Smooth muscle cell (in vitro differentiated cells): ENCODE results near the gene JAZF1. TPM values are rescaled to one million over a fixed set of nuclear protein-coding genes. Genes with fewer than 3 reads are reported as not detected.

ENCODE experiments used
- DNase-seq: peaks from one replicate; lab custom pipeline; 2025; ENCODE audit not compliant: unreplicated experiment; lab: John Stamatoyannopoulos, UW
- H2AFZ ChIP-seq: fragments of 200-600 bp; sonication (generic); 2 replicates; pipeline ENCODE4 v1.6.0; 2016; ENCODE audit warnings: antibody characterized with exemption, low read depth, mild to moderate bottlenecking
- H3F3A ChIP-seq: fragments of 200-600 bp; sonication (generic); 2 replicates; pipeline ENCODE4 v1.6.0; 2017; ENCODE audit warnings: antibody characterized with exemption, low read depth
- H3K27ac ChIP-seq: fragments of 200-600 bp; sonication (generic); 2 replicates; pipeline ENCODE4 v1.5.1; 2016; ENCODE audit warnings: low read depth, mild to moderate bottlenecking
- H3K27me3 ChIP-seq: fragments of 200-600 bp; sonication (generic); 2 replicates; pipeline ENCODE4 v1.6.1; 2016; ENCODE audit warnings: low read depth, mild to moderate bottlenecking
- H3K36me3 ChIP-seq: fragments of 200-600 bp; sonication (generic); 2 replicates; pipeline ENCODE4 v1.5.1; 2016; ENCODE audit warnings: low read depth
- H3K4me1 ChIP-seq: fragments of 200-600 bp; sonication (generic); 2 replicates; pipeline ENCODE4 v1.5.1; 2016; ENCODE audit warnings: low read depth
- H3K4me2 ChIP-seq: fragments of 200-600 bp; sonication (generic); 2 replicates; pipeline ENCODE4 v1.6.0; 2016; ENCODE audit warnings: mild to moderate bottlenecking
- H3K4me3 ChIP-seq: fragments of 200-600 bp; sonication (generic); 2 replicates; pipeline ENCODE4 v1.5.1; 2016; ENCODE audit warnings: mild to moderate bottlenecking
- H3K79me2 ChIP-seq: fragments of 200-600 bp; sonication (generic); 2 replicates; pipeline ENCODE4 v1.6.0; 2016; ENCODE audit warnings: low read depth, mild to moderate bottlenecking
- H3K9ac ChIP-seq: fragments of 200-600 bp; sonication (generic); 2 replicates; pipeline ENCODE4 v1.6.0; 2016; ENCODE audit warnings: low read depth
- H3K9me3 ChIP-seq: fragments of 200-600 bp; sonication (generic); replicated peaks from 2 replicates; pipeline ENCODE4 v1.5.1; 2016; ENCODE audit warnings: low read depth
- H4K20me1 ChIP-seq: fragments of 200-600 bp; sonication (generic); 2 replicates; pipeline ENCODE4 v1.6.0; 2016; ENCODE audit warnings: low read depth
- CTCF ChIP-seq: fragments of 200-600 bp; sonication (generic); IDR thresholded peaks from 2 replicates; pipeline ENCODE4 v1.5.1; 2017; ENCODE audit warnings: borderline replicate concordance, mild to moderate bottlenecking, antibody characterized with exemption; ENCODE audit not compliant: insufficient read depth, poor library complexity, severe bottlenecking
- WGBS: methylation state at CpG from one replicate; pipeline ENCODE4 v1.1.7; 2016; ENCODE audit warnings: low lambda C conversion rate; 5-methylcytosine and 5-hydroxymethylcytosine counted together
- polyA plus RNA-seq: library from polyadenylated mRNA; unstranded; fragments of >200 nt; fragmentation: Nextera tagmentation; extraction: Ambion mirVana; gene quantifications from 2 replicates; pipeline ENCODE4 v1.2.1, GENCODE V29; 2016
- total RNA-seq: library from RNA; depleted of rRNA; stranded (reverse); fragments of >200 nt; gene quantifications from 2 replicates; pipeline ENCODE4 v1.2.3, GENCODE V29; 2014

JAZF1 gene
- total and polyA plus RNA-seq, 2 experiments from 2014 or later = 17.4 to 18.0 TPM

GRCh38 chr7:27825891-27826290, 354.7 kb downstream of the JAZF1 start:
- no peak overlapping the region for H2AFZ ChIP-seq
- no peaks in the 10 kb centered on the region for H3K4me1 ChIP-seq
- H3K4me2 ChIP-seq = no peak overlapping the region
- WGBS = 38% methylated on average over 2 of the region's 2 CpGs
- peaks cover 4% of the 10 kb centered on the region for H3K36me3 ChIP-seq
- no peaks in the 10 kb centered on the region for H3K27me3 ChIP-seq
- no peak overlapping the region for H3K9ac ChIP-seq
- no peak for DNase-seq
- H3K9me3 ChIP-seq = no peaks in the 10 kb centered on the region
- no peaks in the 10 kb centered on the region for H3K79me2 ChIP-seq
- TF ChIP-seq CTCF = no peak
- peaks cover 6% of the 10 kb centered on the region for H4K20me1 ChIP-seq
- H3K27ac ChIP-seq = no peak overlapping the region
- peaks cover 4% of the 10 kb centered on the region for H3F3A ChIP-seq
- H3K4me3 ChIP-seq = no peak overlapping the region

DNA sequence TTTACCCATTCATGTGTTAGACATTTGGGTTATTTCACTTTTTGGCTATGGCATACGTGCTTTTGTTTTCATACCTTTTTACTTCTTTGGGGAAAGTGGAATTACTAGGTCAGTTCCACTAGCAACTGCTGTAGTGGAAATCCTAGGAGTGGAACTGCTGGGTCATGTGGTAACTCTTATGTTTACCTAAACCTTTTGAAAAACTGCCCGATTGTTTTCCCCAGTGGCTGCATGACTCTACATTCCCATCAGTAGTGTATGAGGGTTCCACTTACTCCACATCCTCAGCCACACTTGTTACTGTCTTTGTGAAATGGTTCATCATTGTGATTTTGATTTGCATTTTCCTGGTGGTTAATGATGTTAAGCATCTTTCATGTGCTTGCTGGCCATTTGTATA, 358.4 kb downstream of the JAZF1 start:
- DNase-seq = no peak
- WGBS = 100% methylated on average over 2 of the region's 2 CpGs
- Histone ChIP-seq H3F3A (peaks cover 4% of the 10 kb centered on the region), H3K9me3 (no peaks in the 10 kb centered on the region), H3K27me3 (no peaks in the 10 kb centered on the region), H3K4me3 (no peak overlapping the region), H3K36me3 (peaks cover 5% of the 10 kb centered on the region), H3K4me1 (no peaks in the 10 kb centered on the region), H3K79me2 (no peaks in the 10 kb centered on the region), H3K27ac (no peak overlapping the region), H3K9ac (no peak overlapping the region), H3K4me2 (no peak overlapping the region), H4K20me1 (peaks cover 8% of the 10 kb centered on the region), H2AFZ (no peak overlapping the region)
- no peak for TF ChIP-seq CTCF

- Histone ChIP-seq H3K4me2 (no peak overlapping the region), H3K27me3 (no peaks in the 10 kb centered on the region), H3K4me3 (no peak overlapping the region), H4K20me1 (peaks cover 39% of the 10 kb centered on the region), H3K36me3 (peaks cover 11% of the 10 kb centered on the region), H3K4me1 (peaks cover 8% of the 10 kb centered on the region), H3K27ac (no peak overlapping the region), H3K79me2 (peaks cover 14% of the 10 kb centered on the region), H3K9ac (no peak overlapping the region), H3F3A (no peaks in the 10 kb centered on the region), H2AFZ (no peak overlapping the region), H3K9me3 (no peaks in the 10 kb centered on the region)
- no peak for DNase-seq
- 100% methylated on average over 2 of the region's 2 CpGs for WGBS
- TF ChIP-seq CTCF = no peak
Observed at GRCh38 chr7:27812706-27813105, 367.9 kb downstream of the JAZF1 start.

GRCh38 chr7:27810186-27810585, 370.4 kb downstream of the JAZF1 start:
- TF ChIP-seq CTCF = no peak
- H3F3A ChIP-seq = no peaks in the 10 kb centered on the region
- no peak overlapping the region for H3K4me3 ChIP-seq
- 82% methylated on average over 4 of the region's 4 CpGs for WGBS
- H3K27me3 ChIP-seq = no peaks in the 10 kb centered on the region
- H3K4me1 ChIP-seq = peaks cover 8% of the 10 kb centered on the region
- no peak overlapping the region for H3K9ac ChIP-seq
- no peak for DNase-seq
- H3K9me3 ChIP-seq = no peaks in the 10 kb centered on the region
- H3K79me2 ChIP-seq = peaks cover 10% of the 10 kb centered on the region
- H3K27ac ChIP-seq = no peak overlapping the region
- H3K4me2 ChIP-seq = no peak overlapping the region
- H3K36me3 ChIP-seq = no peaks in the 10 kb centered on the region
- H2AFZ ChIP-seq = no peak overlapping the region
- H4K20me1 ChIP-seq = peaks cover 32% of the 10 kb centered on the region
